IMR-90 (cell line): ENCODE measurements around the gene NKAIN2. TPM values are rescaled to one million over a fixed set of nuclear protein-coding genes. Genes with fewer than 3 reads are reported as not detected.

ENCODE experiments used
- ATAC-seq: fragments of 200-7000 bp; cut with Tn5 transposase; 2 replicates; pipeline ENCODE4 v1.9.1; 2020; ENCODE audit warnings: low read depth, mild to moderate bottlenecking, moderate library complexity
- BruUV-seq: library from RNA; stranded (reverse); fragments of 400-500 nt; replicated peaks from 2 replicates; lab custom pipeline; 2021; lab: Mats Ljungman, UMichigan
- CTCF ChIA-PET: fragments of 300-600 bp; formaldehyde crosslinking; extraction: SDS; loops from one replicate; lab custom pipeline; 2021; ENCODE audit warnings: antibody characterized with exemption; lab: Yijun Ruan, JAX
- POLR2A ChIA-PET: fragments of 300-600 bp; sonication (Branson Sonifier 250); formaldehyde crosslinking; loops from one replicate; lab custom pipeline; 2022; ENCODE audit warnings: antibody characterized with exemption; ENCODE audit not compliant: unreplicated experiment; lab: Charles Lee
- DNase-seq: peaks from one replicate; pipeline ENCODE4 v3.0.0; 2013
- H2AFZ ChIP-seq: replicated peaks from 2 replicates; pipeline ENCODE3; 2013; ENCODE audit warnings: low read length, mild to moderate bottlenecking; ENCODE audit not compliant: poor library complexity
- H2AK5ac ChIP-seq: 2 replicates; pipeline ENCODE4 v1.6.1; 2013; ENCODE audit warnings: low read depth, low read length, inconsistent platforms
- H2AK9ac ChIP-seq: replicated peaks from 2 replicates; pipeline ENCODE3; 2013; ENCODE audit warnings: mild to moderate bottlenecking, low read depth, low read length, moderate library complexity; ENCODE audit not compliant: poor library complexity
- H2BK120ac ChIP-seq: 2 replicates; pipeline ENCODE4 v1.6.1; 2013; ENCODE audit warnings: low read depth, low read length, inconsistent platforms
- H2BK15ac ChIP-seq: 3 replicates; pipeline ENCODE4 v1.6.1; 2013; ENCODE audit warnings: low read depth, low read length, inconsistent platforms
- H2BK20ac ChIP-seq: 2 replicates; pipeline ENCODE4 v1.6.1; 2013; ENCODE audit warnings: low read depth, mild to moderate bottlenecking, inconsistent platforms, low read length, moderate library complexity
- H2BK5ac ChIP-seq: 2 replicates; pipeline ENCODE4 v1.6.1; 2013; ENCODE audit warnings: mild to moderate bottlenecking, low read depth, low read length, inconsistent platforms; ENCODE audit not compliant: poor library complexity, severe bottlenecking
- H3K14ac ChIP-seq: replicated peaks from 2 replicates; pipeline ENCODE4 v1.6.1; 2013; ENCODE audit warnings: low read depth, low read length, inconsistent platforms
- H3K18ac ChIP-seq: 2 replicates; pipeline ENCODE4 v1.6.1; 2013; ENCODE audit warnings: low read depth, low read length, control low read depth
- H3K23ac ChIP-seq: 2 replicates; pipeline ENCODE4 v1.6.1; 2013; ENCODE audit warnings: low read depth, low read length, inconsistent platforms
- H3K27ac ChIP-seq: 2 replicates; pipeline ENCODE4 v1.5.1; 2013; ENCODE audit warnings: mild to moderate bottlenecking, control low read depth, low read length; ENCODE audit not compliant: insufficient read depth
- H3K27me3 ChIP-seq: 2 replicates; pipeline ENCODE4 v1.6.1; 2013; ENCODE audit warnings: low read length; ENCODE audit not compliant: control insufficient read depth, insufficient read depth
- H3K36me3 ChIP-seq: 2 replicates; pipeline ENCODE4 v1.6.1; 2013; ENCODE audit warnings: low read length, mixed read lengths; ENCODE audit not compliant: control insufficient read depth, insufficient read depth
- H3K4ac ChIP-seq: 2 replicates; pipeline ENCODE4 v1.6.1; 2013; ENCODE audit warnings: low read depth, low read length, inconsistent platforms
- H3K4me1 ChIP-seq: 2 replicates; pipeline ENCODE4 v1.6.1; 2013; ENCODE audit warnings: low read length, mixed read lengths; ENCODE audit not compliant: control insufficient read depth, insufficient read depth
- H3K4me2 ChIP-seq: 2 replicates; pipeline ENCODE4 v1.6.1; 2013; ENCODE audit warnings: low read depth, mild to moderate bottlenecking, control low read depth, low read length, moderate library complexity
- H3K4me3 ChIP-seq: 2 replicates; pipeline ENCODE4 v1.5.1; 2013; ENCODE audit warnings: low read depth, mild to moderate bottlenecking, control low read depth, low read length, moderate library complexity; ENCODE audit not compliant: insufficient read depth
- H3K56ac ChIP-seq: 2 replicates; pipeline ENCODE4 v1.6.1; 2013; ENCODE audit warnings: low read length, inconsistent platforms; ENCODE audit not compliant: insufficient read depth; ENCODE audit errors: extremely low read depth
- H3K79me1 ChIP-seq, 2 experiments: 2 replicates each; pipeline ENCODE4 v1.6.1; 2013; ENCODE audit warnings: low read length in 2 of 2, inconsistent platforms in 1 of 2, low read depth in 1 of 2
- H3K9ac ChIP-seq: 2 replicates; pipeline ENCODE4 v1.6.1; 2013; ENCODE audit warnings: low read depth, low read length, control low read depth
- H3K9me1 ChIP-seq: 2 replicates; pipeline ENCODE4 v1.6.1; 2013; ENCODE audit warnings: low read length, inconsistent platforms; ENCODE audit not compliant: insufficient read depth
- H3K9me3 ChIP-seq: 2 replicates; pipeline ENCODE4 v1.6.1; 2013; ENCODE audit warnings: low read length; ENCODE audit not compliant: control insufficient read depth, insufficient read depth
- H4K20me1 ChIP-seq: 2 replicates; pipeline ENCODE4 v1.6.1; 2013; ENCODE audit warnings: low read length, inconsistent platforms; ENCODE audit not compliant: insufficient read depth
- H4K5ac ChIP-seq: 2 replicates; pipeline ENCODE4 v1.6.1; 2013; ENCODE audit warnings: mild to moderate bottlenecking, low read depth, low read length, control low read depth
- H4K8ac ChIP-seq, 2 experiments: 2 replicates each; pipeline ENCODE4 v1.6.1; 2013; ENCODE audit warnings: low read depth in 2 of 2, low read length in 2 of 2, control low read depth in 1 of 2, inconsistent platforms in 1 of 2
- H4K91ac ChIP-seq: 2 replicates; pipeline ENCODE4 v1.6.1; 2013; ENCODE audit warnings: low read depth, low read length, inconsistent platforms; ENCODE audit not compliant: insufficient read depth
- BHLHE40 ChIP-seq: fragments of 150-350 bp; IDR thresholded peaks from 2 replicates; pipeline ENCODE4 v1.6.1; 2016; ENCODE audit warnings: mild to moderate bottlenecking, low read depth, low read length
- CEBPB ChIP-seq: IDR thresholded peaks from 2 replicates; pipeline ENCODE4 v1.6.1; 2012; ENCODE audit warnings: low read depth, low read length, improper control_type of control experiment
- CHD1 ChIP-seq: IDR thresholded peaks from 2 replicates; pipeline ENCODE4 v1.6.1; 2012; ENCODE audit warnings: low read depth, low read length, improper control_type of control experiment
- FOS ChIP-seq: fragments of 150-350 bp; IDR thresholded peaks from 2 replicates; pipeline ENCODE4 v1.6.1; 2016; ENCODE audit warnings: low read depth, low read length
- MAFK ChIP-seq: IDR thresholded peaks from 2 replicates; pipeline ENCODE4 v1.6.1; 2012; ENCODE audit warnings: low read depth, low read length, improper control_type of control experiment
- MAZ ChIP-seq: IDR thresholded peaks from 2 replicates; pipeline ENCODE4 v1.6.1; 2012; ENCODE audit warnings: low read depth, mild to moderate bottlenecking, low read length, improper control_type of control experiment, moderate library complexity, borderline replicate concordance
- MXI1 ChIP-seq: IDR thresholded peaks from 2 replicates; pipeline ENCODE4 v1.6.1; 2012; ENCODE audit warnings: low read depth, mild to moderate bottlenecking, low read length, moderate library complexity, borderline replicate concordance
- NFE2L2 ChIP-seq: fragments of 150-350 bp; IDR thresholded peaks from 2 replicates; pipeline ENCODE4 v1.6.1; 2016; ENCODE audit warnings: low read depth, mild to moderate bottlenecking, low read length
- POLR2A ChIP-seq: IDR thresholded peaks from 2 replicates; pipeline ENCODE4 v1.6.1; 2012; ENCODE audit warnings: mild to moderate bottlenecking, low read depth, low read length
- RAD21 ChIP-seq: IDR thresholded peaks from 2 replicates; pipeline ENCODE4 v1.6.1; 2012; ENCODE audit warnings: low read length, improper control_type of control experiment
- RCOR1 ChIP-seq: IDR thresholded peaks from 2 replicates; pipeline ENCODE4 v1.6.1; 2012; ENCODE audit warnings: mild to moderate bottlenecking, low read length, improper control_type of control experiment; ENCODE audit not compliant: insufficient replicate concordance
- RFX5 ChIP-seq: IDR thresholded peaks from 2 replicates; pipeline ENCODE4 v1.8.0; 2012; ENCODE audit warnings: low read depth, mild to moderate bottlenecking, low read length, moderate library complexity
- SMC3 ChIP-seq: fragments of 150-350 bp; IDR thresholded peaks from 2 replicates; pipeline ENCODE4 v1.6.1; 2016; ENCODE audit warnings: low read depth, mild to moderate bottlenecking, antibody characterized with exemption, low read length, moderate library complexity
- WGBS, 2 experiments: methylation state at CpG; one replicate each; pipeline versions ENCODE4 v1.1.5 to v1.1.7; 2013; ENCODE audit warnings: missing lambda C conversion rate in 2 of 2; ENCODE audit not compliant: insufficient read length in 1 of 2; ENCODE audit errors: extremely low coverage in 2 of 2; 5-methylcytosine and 5-hydroxymethylcytosine counted together
- dilution Hi-C: fragments of 300-500 bp; cut with HindIII; formaldehyde crosslinking; loops from one replicate; pipeline ENCODE4 v1.14.3; 2018; ENCODE audit warnings: low sequenced_read_pairs; ENCODE audit not compliant: unreplicated experiment
- in situ Hi-C: fragments of 300-500 bp; cut with MboI; formaldehyde crosslinking; loops from 3 replicates; pipeline ENCODE4 v1.14.3; 2019; ENCODE audit warnings: low sequenced_read_pairs, inconsistent platforms, mixed read lengths
- intact Hi-C: fragments of 100-400 bp; cut with micrococcal nuclease; formaldehyde crosslinking; loops from 2 replicates; pipeline ENCODE4 v1.10.0; 2022
- polyA plus RNA-seq, 3 experiments: library from polyadenylated mRNA; depleted of rRNA; stranded (reverse); fragments of >200 nt; gene quantifications; 2 replicates each; pipeline ENCODE4 v1.2.3, GENCODE V29; 2012; ENCODE audit warnings: low replicate concordance in 1 of 3
- total RNA-seq: library from RNA; depleted of rRNA; stranded (reverse); fragments of >200 nt; gene quantifications from 2 replicates; pipeline ENCODE4 v1.2.3, GENCODE V29; 2012
- TF ChIP-seq, protein P1 (sequence below): fragments of 150-350 bp; IDR thresholded peaks from 2 replicates; pipeline ENCODE4 v1.6.1; 2017; ENCODE audit warnings: mild to moderate bottlenecking, antibody characterized with exemption, low read length, low read depth
- TF ChIP-seq, protein P2 (sequence below): fragments of 150-350 bp; IDR thresholded peaks from 2 replicates; pipeline ENCODE4 v1.6.1; 2016; ENCODE audit warnings: low read depth, mild to moderate bottlenecking, low read length, moderate library complexity, borderline replicate concordance
- TF ChIP-seq, protein P3 (sequence below): conservative IDR thresholded peaks from 2 replicates; pipeline ENCODE4 v1.5.1; 2012; ENCODE audit warnings: mild to moderate bottlenecking, low read depth, low read length, improper control_type of control experiment

NKAIN2 gene
- total and polyA plus RNA-seq, 2 of the 4 experiments (the other 2 are of a cell fraction): not detected

DNA sequence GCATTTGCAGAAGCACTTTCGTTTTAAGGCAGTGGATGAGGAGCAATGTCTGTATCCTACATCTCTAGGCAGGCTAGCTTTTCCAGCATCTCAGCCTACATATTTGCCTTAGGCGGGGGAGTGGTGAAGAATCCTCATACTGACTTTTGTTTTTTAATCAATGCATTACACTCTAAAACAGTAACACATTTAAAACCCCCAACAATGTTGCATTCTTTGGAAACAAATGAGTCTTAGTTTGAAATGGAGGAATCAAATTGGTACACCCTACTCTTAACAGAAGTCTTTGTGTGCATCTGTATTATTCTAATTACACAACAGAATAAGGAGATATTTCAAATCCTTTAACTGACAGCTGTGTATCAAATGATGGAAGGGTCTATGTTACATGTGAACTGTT, 9.0 kb downstream of the NKAIN2 start:
- Histone ChIP-seq H3K4ac (no peak overlapping the region), H3K27ac (no peak overlapping the region), H2BK5ac (no peak overlapping the region), H3K9ac (no peak overlapping the region), H4K8ac (no peak overlapping the region), H3K27me3 (no peaks in the 10 kb centered on the region), H4K91ac (no peak overlapping the region), H3K56ac (no peak overlapping the region), H3K18ac (no peak overlapping the region), H4K20me1 (no peaks in the 10 kb centered on the region), H3K14ac (no peak overlapping the region), H3K9me1 (no peaks in the 10 kb centered on the region), H2AK9ac (no peak overlapping the region), H2BK15ac (no peak overlapping the region), H2BK120ac (no peak overlapping the region), H3K4me1 (no peaks in the 10 kb centered on the region), H3K4me2 (no peak overlapping the region), H3K79me1 (no peaks in the 10 kb centered on the region), H3K36me3 (no peaks in the 10 kb centered on the region), H4K5ac (no peak overlapping the region), H3K23ac (no peak overlapping the region), H2BK20ac (no peak overlapping the region), H2AFZ (no peak overlapping the region), H3K4me3 (no peak overlapping the region), H2AK5ac (no peak overlapping the region), H3K9me3 (no peaks in the 10 kb centered on the region)
- no peak for TF ChIP-seq SMC3
- TF ChIP-seq, protein P1, sequence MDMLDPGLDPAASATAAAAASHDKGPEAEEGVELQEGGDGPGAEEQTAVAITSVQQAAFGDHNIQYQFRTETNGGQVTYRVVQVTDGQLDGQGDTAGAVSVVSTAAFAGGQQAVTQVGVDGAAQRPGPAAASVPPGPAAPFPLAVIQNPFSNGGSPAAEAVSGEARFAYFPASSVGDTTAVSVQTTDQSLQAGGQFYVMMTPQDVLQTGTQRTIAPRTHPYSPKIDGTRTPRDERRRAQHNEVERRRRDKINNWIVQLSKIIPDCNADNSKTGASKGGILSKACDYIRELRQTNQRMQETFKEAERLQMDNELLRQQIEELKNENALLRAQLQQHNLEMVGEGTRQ: no peak
- no peak for TF ChIP-seq RAD21
- no peak for TF ChIP-seq RFX5
- TF ChIP-seq MXI1: no peak
- TF ChIP-seq MAFK: no peak
- no peak for TF ChIP-seq CEBPB
- TF ChIP-seq MAZ: no peak
- TF ChIP-seq BHLHE40: no peak
- TF ChIP-seq RCOR1: no peak
- no peak for TF ChIP-seq FOS
- TF ChIP-seq, protein P2, sequence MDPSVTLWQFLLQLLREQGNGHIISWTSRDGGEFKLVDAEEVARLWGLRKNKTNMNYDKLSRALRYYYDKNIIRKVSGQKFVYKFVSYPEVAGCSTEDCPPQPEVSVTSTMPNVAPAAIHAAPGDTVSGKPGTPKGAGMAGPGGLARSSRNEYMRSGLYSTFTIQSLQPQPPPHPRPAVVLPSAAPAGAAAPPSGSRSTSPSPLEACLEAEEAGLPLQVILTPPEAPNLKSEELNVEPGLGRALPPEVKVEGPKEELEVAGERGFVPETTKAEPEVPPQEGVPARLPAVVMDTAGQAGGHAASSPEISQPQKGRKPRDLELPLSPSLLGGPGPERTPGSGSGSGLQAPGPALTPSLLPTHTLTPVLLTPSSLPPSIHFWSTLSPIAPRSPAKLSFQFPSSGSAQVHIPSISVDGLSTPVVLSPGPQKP: no peak
- TF ChIP-seq, protein P3, sequence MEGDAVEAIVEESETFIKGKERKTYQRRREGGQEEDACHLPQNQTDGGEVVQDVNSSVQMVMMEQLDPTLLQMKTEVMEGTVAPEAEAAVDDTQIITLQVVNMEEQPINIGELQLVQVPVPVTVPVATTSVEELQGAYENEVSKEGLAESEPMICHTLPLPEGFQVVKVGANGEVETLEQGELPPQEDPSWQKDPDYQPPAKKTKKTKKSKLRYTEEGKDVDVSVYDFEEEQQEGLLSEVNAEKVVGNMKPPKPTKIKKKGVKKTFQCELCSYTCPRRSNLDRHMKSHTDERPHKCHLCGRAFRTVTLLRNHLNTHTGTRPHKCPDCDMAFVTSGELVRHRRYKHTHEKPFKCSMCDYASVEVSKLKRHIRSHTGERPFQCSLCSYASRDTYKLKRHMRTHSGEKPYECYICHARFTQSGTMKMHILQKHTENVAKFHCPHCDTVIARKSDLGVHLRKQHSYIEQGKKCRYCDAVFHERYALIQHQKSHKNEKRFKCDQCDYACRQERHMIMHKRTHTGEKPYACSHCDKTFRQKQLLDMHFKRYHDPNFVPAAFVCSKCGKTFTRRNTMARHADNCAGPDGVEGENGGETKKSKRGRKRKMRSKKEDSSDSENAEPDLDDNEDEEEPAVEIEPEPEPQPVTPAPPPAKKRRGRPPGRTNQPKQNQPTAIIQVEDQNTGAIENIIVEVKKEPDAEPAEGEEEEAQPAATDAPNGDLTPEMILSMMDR: no peak
- TF ChIP-seq POLR2A: no peak
- TF ChIP-seq CHD1: no peak
- no peak for TF ChIP-seq NFE2L2
- no CpG with 5 or more reads among the region's 2 CpGs for WGBS, 2 experiments
- ChIA-PET POLR2A (no interaction called here), CTCF (no interaction called here)
- in situ Hi-C loops (no loop called here), dilution Hi-C loops (no loop called here), intact Hi-C loops (no loop called here)
- ATAC-seq (no peak), DNase-seq (no peak)
- BruUV-seq: no TSS peak
